ENCODE measurements around the gene FMNL1. TPM values are rescaled to one million over a fixed set of nuclear protein-coding genes. Genes with fewer than 3 reads are reported as not detected.

The FMNL1 gene
- polyA plus RNA-seq, 3 donors = 23.8 to 826 (median 24.8) TPM

DNA sequence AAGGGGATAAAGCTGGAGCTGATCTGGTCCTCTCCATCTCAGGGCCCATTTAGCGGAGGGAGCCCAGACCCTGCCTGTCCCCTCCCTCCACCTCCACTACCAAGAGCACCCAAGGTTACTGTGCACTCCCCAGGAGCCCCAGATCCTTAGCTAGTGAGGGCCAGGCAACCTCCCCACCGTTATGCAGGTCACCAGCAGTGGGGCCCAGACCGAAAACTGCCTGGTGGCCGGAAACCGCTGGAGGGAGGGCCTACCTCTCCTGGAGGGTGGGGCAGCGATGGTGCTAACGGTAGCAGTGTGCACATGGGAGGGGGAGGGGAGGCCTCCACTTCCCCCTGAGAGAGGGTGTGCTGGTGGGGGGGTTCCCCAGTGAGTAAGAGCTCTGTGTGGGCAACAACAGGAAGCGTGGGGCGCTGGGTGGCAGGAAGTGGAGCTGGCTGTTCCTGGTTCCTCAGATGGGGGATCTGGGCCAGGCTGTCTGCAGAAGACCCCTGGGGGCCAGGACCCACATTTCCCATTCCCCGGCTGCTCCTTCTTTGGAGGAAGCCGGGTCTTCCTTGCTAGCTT, 4.4 kb downstream of the FMNL1 start:
- DNase-seq = peak; percentile 98 to 99 (median 98)
- TF ChIP-seq, protein P1, sequence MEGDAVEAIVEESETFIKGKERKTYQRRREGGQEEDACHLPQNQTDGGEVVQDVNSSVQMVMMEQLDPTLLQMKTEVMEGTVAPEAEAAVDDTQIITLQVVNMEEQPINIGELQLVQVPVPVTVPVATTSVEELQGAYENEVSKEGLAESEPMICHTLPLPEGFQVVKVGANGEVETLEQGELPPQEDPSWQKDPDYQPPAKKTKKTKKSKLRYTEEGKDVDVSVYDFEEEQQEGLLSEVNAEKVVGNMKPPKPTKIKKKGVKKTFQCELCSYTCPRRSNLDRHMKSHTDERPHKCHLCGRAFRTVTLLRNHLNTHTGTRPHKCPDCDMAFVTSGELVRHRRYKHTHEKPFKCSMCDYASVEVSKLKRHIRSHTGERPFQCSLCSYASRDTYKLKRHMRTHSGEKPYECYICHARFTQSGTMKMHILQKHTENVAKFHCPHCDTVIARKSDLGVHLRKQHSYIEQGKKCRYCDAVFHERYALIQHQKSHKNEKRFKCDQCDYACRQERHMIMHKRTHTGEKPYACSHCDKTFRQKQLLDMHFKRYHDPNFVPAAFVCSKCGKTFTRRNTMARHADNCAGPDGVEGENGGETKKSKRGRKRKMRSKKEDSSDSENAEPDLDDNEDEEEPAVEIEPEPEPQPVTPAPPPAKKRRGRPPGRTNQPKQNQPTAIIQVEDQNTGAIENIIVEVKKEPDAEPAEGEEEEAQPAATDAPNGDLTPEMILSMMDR (IDR thresholded peaks at IDR 0.05) = no peak
- Histone ChIP-seq H2AFZ (ENCODE audit: insufficient read depth, low read depth, low read length, poor library complexity, severe bottlenecking) (no peak overlapping the region), H3K9me3 (replicated peaks in 1 of 2; ENCODE audit: control insufficient read depth in 1 of 2, insufficient read depth in 1 of 2, low read length in 2 of 2) (no peaks in the 10 kb centered on the region), H3K79me2 (ENCODE audit: insufficient read depth, low read length) (peaks cover 98% of the 10 kb centered on the region), H3K27me3 (ENCODE audit: control insufficient read depth in 2 of 2, insufficient read depth in 2 of 2, low read length in 2 of 2) (no peaks in the 10 kb centered on the region), H4K20me1 (ENCODE audit: insufficient read depth, low read length) (peaks cover 40% of the 10 kb centered on the region), H3K4me2 (replicated peaks; ENCODE audit: extremely low read depth, low read length, poor library complexity, severe bottlenecking) (peak overlapping the region; percentile 98), H3K27ac (ENCODE audit: low read depth in 1 of 2, low read length in 2 of 2) (peak overlapping the region; percentile 93 to 99), H3K4me1 (ENCODE audit: control insufficient read depth in 1 of 2, insufficient read depth in 2 of 2, low read length in 2 of 2) (peaks cover 77 to 80% of the 10 kb centered on the region in 2 donors), H3K36me3 (replicated peaks in 1 of 2; ENCODE audit: control insufficient read depth in 1 of 2, insufficient read depth in 2 of 2, low read length in 2 of 2) (peaks cover 0 to 5% of the 10 kb centered on the region in 2 donors), H3K9ac (ENCODE audit: insufficient read depth, low read length, poor library complexity, severe bottlenecking) (peak overlapping the region; percentile 91), H3K4me3 (replicated peaks in 1 of 3; ENCODE audit: low read depth in 2 of 3, low read length in 3 of 3) (peak overlapping the region; percentile 84 to 99 (median 97))
- H3K4me1 Mint-ChIP-seq = peaks cover 71% of the 10 kb centered on the region
- H3K27me3 Mint-ChIP-seq (ENCODE audit: low read depth in 3 of 3) = peaks cover 0 to 4% (median 0%) of the 10 kb centered on the region in 3 donors
- peaks cover 0 to 3% (median 0%) of the 10 kb centered on the region in 7 donors for H3K9me3 Mint-ChIP-seq
- intact Hi-C loops (cut with micrococcal nuclease) = loop anchor here in 1 of 2 donors (2.0 to 5.0 kb wide), 2 partner anchors 67 to 91 kb away; partner anchors contain the start of gene MAP3K14
- H3K27ac Mint-ChIP-seq = peak overlapping the region; percentile 98 to 100 (median 100)
- WGBS (ENCODE audit: insufficient coverage) = 0% methylated on average over 7 of the region's 11 CpGs
- peak overlapping the region; percentile 97 to 99 for H3K4me3 Mint-ChIP-seq
- H3K36me3 Mint-ChIP-seq = peaks cover 40 to 63% of the 10 kb centered on the region in 2 donors

DNA sequence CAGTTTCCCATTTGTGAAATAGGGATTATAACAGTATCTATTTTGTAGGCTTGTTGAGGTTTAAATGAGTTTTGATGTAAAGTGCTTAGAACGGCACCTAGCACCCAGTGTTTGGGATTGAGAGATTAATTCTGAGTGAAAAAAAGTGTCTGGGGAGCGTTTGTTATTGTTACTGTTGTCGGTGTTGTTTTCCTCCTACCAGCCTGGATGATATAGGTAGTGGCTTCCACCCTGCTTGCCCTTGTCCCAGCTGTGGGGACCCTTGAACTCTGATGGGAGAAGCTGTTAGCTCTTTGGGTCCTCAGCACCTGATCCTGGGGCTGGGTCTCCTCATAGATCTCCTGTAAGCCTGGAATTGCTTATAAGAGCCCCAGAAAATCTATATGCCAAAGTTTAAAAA, 4.9 kb downstream of the FMNL1 start:
- H3K9me3 ChIP-seq (replicated peaks in 1 of 2; ENCODE audit: control insufficient read depth in 1 of 2, insufficient read depth in 1 of 2, low read length in 2 of 2) = no peaks in the 10 kb centered on the region
- H3K4me2 ChIP-seq (replicated peaks; ENCODE audit: extremely low read depth, low read length, poor library complexity, severe bottlenecking) = peak overlapping the region; percentile 98
- H3K9ac ChIP-seq (ENCODE audit: insufficient read depth, low read length, poor library complexity, severe bottlenecking) = peak overlapping the region; percentile 91
- peaks cover 42% of the 10 kb centered on the region for H4K20me1 ChIP-seq (ENCODE audit: insufficient read depth, low read length)
- peaks cover 44 to 66% of the 10 kb centered on the region in 2 donors for H3K36me3 Mint-ChIP-seq
- H3K9me3 Mint-ChIP-seq = peaks cover 0 to 3% (median 0%) of the 10 kb centered on the region in 7 donors
- no peaks in the 10 kb centered on the region for H3K27me3 ChIP-seq (ENCODE audit: control insufficient read depth in 2 of 2, insufficient read depth in 2 of 2, low read length in 2 of 2)
- peak in 1 of 3 donors; percentile 8 for DNase-seq
- 0% methylated on average over 2 of the region's 3 CpGs for WGBS (ENCODE audit: insufficient coverage)
- H3K79me2 ChIP-seq (ENCODE audit: insufficient read depth, low read length) = peaks cover 98% of the 10 kb centered on the region
- peaks cover 81 to 83% of the 10 kb centered on the region in 2 donors for H3K4me1 ChIP-seq (ENCODE audit: control insufficient read depth in 1 of 2, insufficient read depth in 2 of 2, low read length in 2 of 2)
- H3K27ac Mint-ChIP-seq = peak overlapping the region; percentile 98 to 100 (median 100)
- peak overlapping the region; percentile 93 to 99 for H3K27ac ChIP-seq (ENCODE audit: low read depth in 1 of 2, low read length in 2 of 2)
- H3K4me3 Mint-ChIP-seq = peak overlapping the region; percentile 97 to 99
- H3K36me3 ChIP-seq (replicated peaks in 1 of 2; ENCODE audit: control insufficient read depth in 1 of 2, insufficient read depth in 2 of 2, low read length in 2 of 2) = peaks cover 0 to 9% of the 10 kb centered on the region in 2 donors
- H3K4me3 ChIP-seq (replicated peaks in 1 of 3; ENCODE audit: low read depth in 2 of 3, low read length in 3 of 3) = peak overlapping the region; percentile 23 to 99 (median 84)
- intact Hi-C loops (cut with micrococcal nuclease) = loop anchor here in 1 of 2 donors (2.0 to 5.0 kb wide), 2 partner anchors 66 to 91 kb away; partner anchors contain the start of gene MAP3K14
- H2AFZ ChIP-seq (ENCODE audit: insufficient read depth, low read depth, low read length, poor library complexity, severe bottlenecking) = no peak overlapping the region
- TF ChIP-seq, protein P1 (IDR thresholded peaks at IDR 0.05) = no peak
- H3K27me3 Mint-ChIP-seq (ENCODE audit: low read depth in 3 of 3) = peaks cover 0 to 4% (median 0%) of the 10 kb centered on the region in 3 donors
- peaks cover 76% of the 10 kb centered on the region for H3K4me1 Mint-ChIP-seq

All from CD14-positive monocyte (primary cell).